Suprapubic skin (tissue), 4 donors: ENCODE results near the gene MBOAT2. TPM values are rescaled to one million over a fixed set of nuclear protein-coding genes. Genes with fewer than 3 reads are reported as not detected.

Experiments
- DNase-seq, 2 donors: peaks; one replicate each; pipeline ENCODE4 v3.0.0-alpha.2; 2019; ENCODE audit warnings: low spot score in 2 of 2
- H3K27ac ChIP-seq: fragments of 200-600 bp; sonication (generic); one replicate; pipeline ENCODE4 v1.5.1; 2019
- H3K27me3 ChIP-seq: fragments of 200-600 bp; sonication (generic); one replicate; pipeline ENCODE4 v1.5.1; 2019
- H3K36me3 ChIP-seq: fragments of 200-600 bp; sonication (generic); one replicate; pipeline ENCODE4 v1.5.1; 2019
- H3K4me1 ChIP-seq: fragments of 200-600 bp; sonication (generic); one replicate; pipeline ENCODE4 v1.5.1; 2019
- H3K4me3 ChIP-seq: fragments of 200-600 bp; sonication (generic); one replicate; pipeline ENCODE4 v1.5.1; 2019; ENCODE audit warnings: mild to moderate bottlenecking
- H3K9me3 ChIP-seq: fragments of 200-600 bp; sonication (generic); one replicate; pipeline ENCODE4 v1.5.1; 2019
- CTCF ChIP-seq, 2 donors: fragments of 200-600 bp in 1 of 2; fragments of 450-650 bp in 1 of 2; sonication (generic) in 1 of 2; IDR thresholded peaks; one replicate each; pipeline ENCODE4 v1.5.1; 2016 to 2019; ENCODE audit warnings: antibody characterized with exemption in 2 of 2, mild to moderate bottlenecking in 1 of 2, moderate library complexity in 1 of 2
- EP300 ChIP-seq: sonication (generic); formaldehyde crosslinking; IDR thresholded peaks from one replicate; pipeline ENCODE4 v1.6.1; 2017; ENCODE audit warnings: antibody characterized with exemption
- POLR2A ChIP-seq, 2 donors: fragments of 450-650 bp; IDR thresholded peaks; one replicate each; pipeline ENCODE4 v1.6.1; 2017; ENCODE audit warnings: antibody characterized with exemption in 2 of 2, mild to moderate bottlenecking in 2 of 2, moderate library complexity in 2 of 2
- POLR2AphosphoS5 ChIP-seq, 3 donors: sonication (generic); formaldehyde crosslinking; IDR thresholded peaks; one replicate each; pipeline ENCODE4 v1.6.1; 2017; ENCODE audit warnings: antibody characterized with exemption in 3 of 3
- WGBS: methylation state at CpG from one replicate; pipeline ENCODE4 v1.1.5; 2018; 5-methylcytosine and 5-hydroxymethylcytosine counted together
- total RNA-seq, 4 donors: library from RNA; depleted of rRNA; stranded (reverse); fragments of >200 nt; gene quantifications; one replicate each; pipeline ENCODE4 v1.1.0, GENCODE V29; 2016

The MBOAT2 gene
- total RNA-seq, 4 donors from 2014 or later: 44.4 to 55.8 (median 51.1) TPM

DNA sequence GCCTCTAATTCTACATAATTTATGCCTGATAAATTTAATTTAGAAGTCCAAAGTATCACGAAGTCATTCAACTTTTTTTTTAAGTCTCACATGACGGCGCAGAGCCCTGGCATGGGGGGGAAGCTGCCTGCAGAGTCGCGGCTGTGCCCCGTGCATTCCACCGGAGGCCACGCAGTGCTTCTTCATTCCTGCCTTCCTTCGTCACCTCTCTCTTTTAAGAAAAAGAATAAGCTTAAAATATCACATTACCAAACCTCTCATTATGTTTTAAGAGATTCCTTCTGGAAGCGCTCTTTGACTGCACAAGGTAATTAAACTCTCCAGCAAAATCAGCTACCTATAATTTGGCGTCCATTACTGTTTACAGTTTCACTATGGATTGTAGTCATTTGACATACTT is 145.8 kb downstream of the MBOAT2 start:
- Histone ChIP-seq H3K4me1 (no peaks in the 10 kb centered on the region), H3K4me3 (no peak overlapping the region), H3K27ac (no peak overlapping the region), H3K27me3 (no peaks in the 10 kb centered on the region), H3K9me3 (no peaks in the 10 kb centered on the region), H3K36me3 (no peaks in the 10 kb centered on the region)
- TF ChIP-seq POLR2AphosphoS5 (IDR thresholded peaks at IDR 0.05) (no peak), EP300 (no peak), CTCF (IDR thresholded peaks at IDR 0.05) (no peak), POLR2A (IDR thresholded peaks at IDR 0.05) (no peak)
- 76% methylated on average over 11 of the region's 11 CpGs for WGBS
- DNase-seq: no peak

GRCh38 chr2:8856176-8856575 is 147.3 kb downstream of the MBOAT2 start:
- Histone ChIP-seq H3K27me3 (no peaks in the 10 kb centered on the region), H3K4me1 (peaks cover 3% of the 10 kb centered on the region), H3K27ac (no peak overlapping the region), H3K36me3 (no peaks in the 10 kb centered on the region), H3K4me3 (no peak overlapping the region), H3K9me3 (no peaks in the 10 kb centered on the region)
- DNase-seq: no peak
- WGBS: 55% methylated on average over 2 of the region's 2 CpGs
- TF ChIP-seq CTCF (IDR thresholded peaks at IDR 0.05) (no peak), POLR2AphosphoS5 (IDR thresholded peaks at IDR 0.05) (no peak), EP300 (no peak), POLR2A (IDR thresholded peaks at IDR 0.05) (no peak)

DNA sequence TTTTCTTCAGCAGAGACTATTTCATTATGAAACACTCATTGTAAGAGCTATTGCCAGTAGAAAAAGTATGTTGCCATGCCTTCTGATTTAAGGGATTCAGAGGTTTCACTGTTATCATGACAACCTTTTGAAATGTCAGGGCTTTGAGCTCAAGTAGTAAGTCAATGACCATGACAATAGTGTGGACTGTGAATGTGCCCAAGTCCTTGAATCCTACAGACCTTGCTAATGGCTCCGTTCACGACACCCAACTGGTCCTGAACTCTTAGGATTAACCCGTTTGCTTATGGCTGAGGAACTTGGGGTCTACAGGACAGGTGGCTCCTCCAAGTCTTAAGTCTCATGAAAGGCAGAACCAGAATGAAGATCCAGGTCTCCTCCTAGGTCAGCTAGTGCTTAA is 148.5 kb downstream of the MBOAT2 start:
- H3K27me3 ChIP-seq: no peaks in the 10 kb centered on the region
- TF ChIP-seq POLR2A (IDR thresholded peaks at IDR 0.05) (no peak), EP300 (no peak), CTCF (IDR thresholded peaks at IDR 0.05) (no peak), POLR2AphosphoS5 (IDR thresholded peaks at IDR 0.05) (no peak)
- 98% methylated on average over 3 of the region's 3 CpGs for WGBS
- no peaks in the 10 kb centered on the region for H3K9me3 ChIP-seq
- H3K4me3 ChIP-seq: no peak overlapping the region
- peaks cover 3% of the 10 kb centered on the region for H3K4me1 ChIP-seq
- no peaks in the 10 kb centered on the region for H3K36me3 ChIP-seq
- no peak overlapping the region for H3K27ac ChIP-seq
- DNase-seq: no peak

DNA sequence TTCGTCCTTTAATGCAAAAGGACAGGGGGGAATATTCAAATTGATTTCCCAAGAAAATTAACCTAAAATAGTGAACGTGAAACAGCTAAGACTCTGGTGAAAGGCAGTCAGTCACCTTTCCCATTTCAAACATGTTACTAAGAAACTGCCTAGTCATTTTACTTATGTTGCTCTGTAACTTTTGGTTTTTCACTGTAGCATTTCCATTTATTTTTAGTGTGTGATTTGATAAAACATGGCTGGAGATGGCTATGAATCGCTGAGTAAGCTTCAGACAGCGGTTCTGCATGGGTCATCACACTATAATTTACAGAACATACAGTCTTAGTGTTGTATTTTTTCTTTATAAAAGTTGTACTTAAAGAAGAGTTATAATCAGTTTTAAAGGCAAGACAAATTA is 150.1 kb downstream of the MBOAT2 start:
- no peaks in the 10 kb centered on the region for H3K27me3 ChIP-seq
- H3K4me3 ChIP-seq: no peak overlapping the region
- no peak for DNase-seq
- H3K27ac ChIP-seq: no peak overlapping the region
- no peak for TF ChIP-seq POLR2AphosphoS5 (IDR thresholded peaks at IDR 0.05)
- TF ChIP-seq POLR2A (IDR thresholded peaks at IDR 0.05): no peak
- H3K36me3 ChIP-seq: no peaks in the 10 kb centered on the region
- no peaks in the 10 kb centered on the region for H3K9me3 ChIP-seq
- WGBS: 94% methylated on average over 4 of the region's 4 CpGs
- H3K4me1 ChIP-seq: peaks cover 3% of the 10 kb centered on the region

DNA sequence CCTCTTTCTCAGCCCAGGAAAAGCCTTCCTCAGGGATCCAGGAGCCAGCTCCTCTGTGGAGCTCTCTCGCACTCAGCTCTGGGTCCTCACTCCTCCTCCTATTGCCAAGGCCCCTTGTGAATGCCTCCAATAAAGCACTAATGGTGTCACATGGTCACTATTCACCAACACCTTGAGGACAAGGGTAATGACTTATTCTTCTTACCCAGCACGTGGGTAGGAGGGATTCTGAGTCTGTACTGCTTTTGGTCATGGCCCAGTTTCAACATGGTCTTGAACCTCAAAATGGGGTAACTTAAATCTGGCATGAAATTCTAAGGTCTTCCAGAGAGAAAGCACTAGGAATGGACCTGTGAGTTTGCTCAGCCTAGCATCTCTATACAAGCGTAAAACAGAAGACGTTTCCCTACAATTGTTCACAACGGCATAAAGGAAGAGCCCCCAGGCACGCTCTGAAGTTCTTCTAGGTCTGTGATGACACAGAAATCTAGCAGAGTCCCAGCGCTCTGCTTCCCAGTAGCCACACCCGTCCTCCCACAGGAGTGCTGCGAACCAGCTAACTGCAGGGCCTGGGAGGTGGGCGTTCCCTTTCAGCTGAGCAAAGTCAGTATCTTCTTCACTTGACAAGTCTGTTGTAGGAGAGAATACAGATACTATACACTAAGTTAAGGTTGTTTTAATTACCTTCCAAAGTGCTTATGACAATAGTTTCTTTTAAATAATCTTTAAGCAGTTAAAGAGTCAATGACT is 151.5 kb downstream of the MBOAT2 start:
- TF ChIP-seq CTCF (IDR thresholded peaks at IDR 0.05) (no peak), POLR2AphosphoS5 (IDR thresholded peaks at IDR 0.05) (no peak), EP300 (no peak), POLR2A (IDR thresholded peaks at IDR 0.05) (no peak)
- DNase-seq: no peak
- H3K36me3 ChIP-seq: no peaks in the 10 kb centered on the region
- 37% methylated on average over 10 of the region's 10 CpGs for WGBS
- H3K9me3 ChIP-seq: no peaks in the 10 kb centered on the region
- H3K27ac ChIP-seq: no peak overlapping the region
- peaks cover 4% of the 10 kb centered on the region for H3K27me3 ChIP-seq
- H3K4me3 ChIP-seq: no peak overlapping the region
- peaks cover 3% of the 10 kb centered on the region for H3K4me1 ChIP-seq
